H1 (cell line): ENCODE data around the gene NPHP4. TPM values are rescaled to one million over a fixed set of nuclear protein-coding genes. Genes with fewer than 3 reads are reported as not detected.

Experiments used
- CTCF ChIA-PET: fragments of 300-600 bp; sonication (Branson Sonifier 250); formaldehyde crosslinking; loops from one replicate; lab custom pipeline; 2021; ENCODE audit not compliant: partially characterized antibody; lab: Charles Lee
- POLR2A ChIA-PET: fragments of 300-600 bp; sonication (Branson Sonifier 250); formaldehyde crosslinking; loops from one replicate; lab custom pipeline; 2021; ENCODE audit warnings: inconsistent platforms; ENCODE audit not compliant: partially characterized antibody; lab: Charles Lee
- DNase-seq, 2 experiments: peaks; one replicate each; pipeline versions ENCODE4 v3.0.0 to v3.0.0-alpha.2; 2010 to 2022; ENCODE audit warnings: low spot score in 2 of 2, low read depth in 1 of 2, mixed read lengths in 1 of 2
- FAIRE-seq: peaks from 2 replicates; lab custom pipeline; 2011; peaks lifted over from hg19 to GRCh38; lab: Jason Lieb, UNC
- H2AFZ ChIP-seq: 2 replicates; pipeline ENCODE4 v1.8.1; 2012; ENCODE audit warnings: low read length, inconsistent platforms
- H2AK5ac ChIP-seq: 2 replicates; pipeline ENCODE4 v1.6.1; 2013; ENCODE audit warnings: low read depth, low read length
- H2BK120ac ChIP-seq: replicated peaks from 2 replicates; pipeline ENCODE3; 2013; ENCODE audit warnings: low read depth, low read length, inconsistent platforms
- H2BK12ac ChIP-seq: 2 replicates; pipeline ENCODE4 v1.6.1; 2013; ENCODE audit warnings: low read depth, low read length
- H2BK15ac ChIP-seq: 2 replicates; pipeline ENCODE4 v1.6.1; 2013; ENCODE audit warnings: low read length
- H2BK20ac ChIP-seq: 2 replicates; pipeline ENCODE4 v1.6.1; 2013; ENCODE audit warnings: low read length
- H2BK5ac ChIP-seq: 2 replicates; pipeline ENCODE4 v1.6.1; 2013; ENCODE audit warnings: low read depth, low read length
- H3K14ac ChIP-seq: 2 replicates; pipeline ENCODE4 v1.6.1; 2013; ENCODE audit warnings: inconsistent platforms; ENCODE audit not compliant: insufficient read length
- H3K18ac ChIP-seq: 2 replicates; pipeline ENCODE4 v1.6.1; 2013; ENCODE audit warnings: low read length; ENCODE audit errors: extremely low read depth
- H3K23ac ChIP-seq: 2 replicates; pipeline ENCODE4 v1.6.1; 2013; ENCODE audit warnings: inconsistent platforms; ENCODE audit not compliant: insufficient read length
- H3K23me2 ChIP-seq: 2 replicates; pipeline ENCODE4 v1.6.1; 2013; ENCODE audit warnings: low read depth, low read length
- H3K27ac ChIP-seq: 2 replicates; pipeline ENCODE4 v1.6.1; 2011; ENCODE audit warnings: low read depth, low read length, inconsistent platforms
- H3K27me3 ChIP-seq, 4 experiments: replicated peaks in 1 of 4; 1 replicate in 1 of 4; 2 replicates in 3 of 4; pipeline versions ENCODE4 v1.6.1 to v1.8.1; 2011 to 2013; ENCODE audit warnings: low read length in 3 of 4, mild to moderate bottlenecking in 3 of 4, inconsistent platforms in 2 of 4, mixed read lengths in 2 of 4, moderate library complexity in 1 of 4; ENCODE audit not compliant: control insufficient read depth in 3 of 4, insufficient read depth in 3 of 4; ENCODE audit errors: extremely low read depth in 1 of 4
- H3K36me3 ChIP-seq, 4 experiments: 2 replicates each; pipeline versions ENCODE4 v1.6.1 to v1.8.1; 2011 to 2013; ENCODE audit warnings: mild to moderate bottlenecking in 4 of 4, low read length in 3 of 4, moderate library complexity in 2 of 4, control low read depth in 1 of 4, inconsistent platforms in 1 of 4; ENCODE audit not compliant: insufficient read depth in 4 of 4, control insufficient read depth in 2 of 4
- H3K4ac ChIP-seq: replicated peaks from 2 replicates; pipeline ENCODE3; 2013; ENCODE audit warnings: low read length, low read depth, mixed read lengths, inconsistent platforms; ENCODE audit not compliant: insufficient read length
- H3K4me1 ChIP-seq, 4 experiments: replicated peaks in 1 of 4; 1 replicate in 1 of 4; 2 replicates in 3 of 4; pipeline versions ENCODE4 v1.6.1 to v1.8.1; 2011 to 2013; ENCODE audit warnings: low read length in 3 of 4, inconsistent platforms in 2 of 4, mixed read lengths in 1 of 4; ENCODE audit not compliant: insufficient read depth in 4 of 4, control insufficient read depth in 3 of 4
- H3K4me2 ChIP-seq, 2 experiments: 2 replicates each; pipeline versions ENCODE4 v1.6.1 to v1.8.1; 2011 to 2013; ENCODE audit warnings: low read depth in 2 of 2, low read length in 2 of 2, control low read depth in 1 of 2, inconsistent platforms in 1 of 2, mild to moderate bottlenecking in 1 of 2; ENCODE audit not compliant: insufficient read depth in 1 of 2
- H3K4me3 ChIP-seq, 4 experiments: fragments of 200-600, 300-600 bp in 1 of 4; sonication (generic), shearing (Covaris generic), sonication (Bioruptor Twin) in 1 of 4; 2 replicates each; pipeline versions ENCODE4 v1.5.1 to v1.8.1; 2011 to 2016; ENCODE audit warnings: low read length in 4 of 4, low read depth in 3 of 4, control low read depth in 2 of 4, inconsistent platforms in 2 of 4, mild to moderate bottlenecking in 2 of 4, mixed read lengths in 1 of 4, moderate library complexity in 1 of 4; ENCODE audit not compliant: insufficient read depth in 2 of 4; ENCODE audit errors: extremely low read depth in 1 of 4
- H3K56ac ChIP-seq: replicated peaks from 2 replicates; pipeline ENCODE3; 2013; ENCODE audit warnings: low read depth, mild to moderate bottlenecking, mixed read lengths, low read length, inconsistent platforms; ENCODE audit not compliant: insufficient read length
- H3K79me1 ChIP-seq: 2 replicates; pipeline ENCODE4 v1.6.1; 2013; ENCODE audit warnings: low read depth, low read length, control low read depth
- H3K79me2 ChIP-seq, 2 experiments: 2 replicates each; pipeline versions ENCODE4 v1.6.1 to v1.8.1; 2012 to 2013; ENCODE audit warnings: low read length in 2 of 2, mild to moderate bottlenecking in 2 of 2, inconsistent platforms in 1 of 2; ENCODE audit not compliant: insufficient read depth in 2 of 2, control insufficient read depth in 1 of 2
- H3K9ac ChIP-seq, 4 experiments: replicated peaks in 1 of 4; 1 replicate in 1 of 4; 2 replicates in 3 of 4; pipeline versions ENCODE4 v1.6.1 to v1.8.1; 2011 to 2013; ENCODE audit warnings: low read depth in 3 of 4, low read length in 3 of 4, control low read depth in 2 of 4, mild to moderate bottlenecking in 2 of 4, moderate library complexity in 2 of 4, inconsistent platforms in 1 of 4; ENCODE audit errors: extremely low read depth in 1 of 4
- H3K9me3 ChIP-seq, 2 experiments: 2 replicates each; pipeline versions ENCODE4 v1.6.1 to v1.8.1; 2012 to 2013; ENCODE audit warnings: mild to moderate bottlenecking in 2 of 2, moderate library complexity in 2 of 2, control low read depth in 1 of 2, inconsistent platforms in 1 of 2, low read depth in 1 of 2, low read length in 1 of 2, mixed read lengths in 1 of 2; ENCODE audit not compliant: insufficient read depth in 2 of 2
- H4K20me1 ChIP-seq, 2 experiments: replicated peaks in 1 of 2; 2 replicates each; pipeline versions ENCODE3 to v1.8.1; 2011 to 2013; ENCODE audit warnings: inconsistent platforms in 2 of 2, low read length in 2 of 2, mild to moderate bottlenecking in 1 of 2; ENCODE audit not compliant: insufficient read depth in 2 of 2, control insufficient read depth in 1 of 2
- H4K5ac ChIP-seq: 2 replicates; pipeline ENCODE4 v1.6.1; 2013; ENCODE audit warnings: low read length, low read depth, mixed read lengths, inconsistent platforms; ENCODE audit not compliant: insufficient read length
- H4K8ac ChIP-seq: 2 replicates; pipeline ENCODE4 v1.8.0; 2013; ENCODE audit warnings: mild to moderate bottlenecking, moderate library complexity, low read length, inconsistent platforms; ENCODE audit not compliant: insufficient read depth; ENCODE audit errors: extremely low read depth
- H4K91ac ChIP-seq: replicated peaks from 2 replicates; pipeline ENCODE3; 2013; ENCODE audit warnings: low read length, mixed read lengths, inconsistent platforms; ENCODE audit not compliant: insufficient read length
- ASH2L ChIP-seq: fragments of 200-600, 300-600 bp; sonication (generic); IDR thresholded peaks from one replicate; pipeline ENCODE4 v1.7.1; 2017; ENCODE audit warnings: low read length
- BCL11A ChIP-seq, 2 experiments: IDR thresholded peaks; one replicate each; pipeline ENCODE4 v1.6.1; 2011; ENCODE audit warnings: low read depth in 2 of 2, low read length in 2 of 2, mild to moderate bottlenecking in 2 of 2
- CBX5 ChIP-seq: fragments of 300-800, 300-1000 bp; sonication (generic); IDR thresholded peaks from 2 replicates; pipeline ENCODE4 v1.7.1; 2016; ENCODE audit warnings: antibody characterized with exemption, low read length, low read depth
- CBX8 ChIP-seq: fragments of 300-800, 300-1000 bp; sonication (generic); IDR thresholded peaks from 2 replicates; pipeline ENCODE4 v1.7.1; 2016; ENCODE audit warnings: low read depth, low read length, borderline replicate concordance
- CHD1 ChIP-seq: IDR thresholded peaks from 2 replicates; pipeline ENCODE4 v1.6.1; 2012; ENCODE audit warnings: low read depth, low read length, improper control_type of control experiment
- EP300 ChIP-seq, 2 experiments: IDR thresholded peaks; 1 replicate in 1 of 2; 2 replicates in 1 of 2; pipeline ENCODE4 v1.6.1; 2011 to 2012; ENCODE audit warnings: low read depth in 2 of 2, low read length in 2 of 2, mild to moderate bottlenecking in 2 of 2, borderline replicate concordance in 1 of 2, inconsistent platforms in 1 of 2, moderate library complexity in 1 of 2
- KDM5A ChIP-seq: fragments of 200-600 bp; IDR thresholded peaks from 2 replicates; pipeline ENCODE4 v1.7.1; 2012; ENCODE audit warnings: mild to moderate bottlenecking, low read length, inconsistent platforms, mixed read lengths
- POLR2A ChIP-seq, 2 experiments: IDR thresholded peaks; 1 replicate in 1 of 2; 2 replicates in 1 of 2; pipeline ENCODE4 v1.6.1; 2011; ENCODE audit warnings: low read depth in 2 of 2, low read length in 2 of 2, mild to moderate bottlenecking in 2 of 2; ENCODE audit errors: control extremely low read depth in 1 of 2
- POLR2AphosphoS5 ChIP-seq: IDR thresholded peaks from 2 replicates; pipeline ENCODE4 v1.6.1; 2011; ENCODE audit warnings: low read depth, low read length
- RAD21 ChIP-seq, 2 experiments: IDR thresholded peaks in 1 of 2; conservative IDR thresholded peaks in 1 of 2; 2 replicates each; pipeline ENCODE4 v1.6.1; 2011; ENCODE audit warnings: low read depth in 2 of 2, low read length in 2 of 2, improper control_type of control experiment in 1 of 2, inconsistent platforms in 1 of 2, mild to moderate bottlenecking in 1 of 2, moderate library complexity in 1 of 2
- RBBP5 ChIP-seq: IDR thresholded peaks from 2 replicates; pipeline ENCODE4 v1.7.1; 2012; ENCODE audit warnings: low read depth, mild to moderate bottlenecking, inconsistent platforms, low read length, moderate library complexity, borderline replicate concordance
- RXRA ChIP-seq: IDR thresholded peaks from 2 replicates; pipeline ENCODE4 v1.6.1; 2011; ENCODE audit warnings: low read depth, mild to moderate bottlenecking, low read length, moderate library complexity; ENCODE audit not compliant: insufficient read depth
- TAF7 ChIP-seq: optimal IDR thresholded peaks from 2 replicates; pipeline ENCODE3; 2011; ENCODE audit warnings: low read depth, mild to moderate bottlenecking, inconsistent platforms, low read length, moderate library complexity, borderline replicate concordance
- WGBS, 2 experiments: shearing (Covaris generic) in 1 of 2; methylation state at CpG; one replicate each; pipeline versions ENCODE4 v1.1.6 to v1.1.7; 2013 to 2015; ENCODE audit warnings: low lambda C conversion rate in 2 of 2, mixed read lengths in 2 of 2, inconsistent platforms in 1 of 2, low coverage in 1 of 2, missing lambda C conversion rate in 1 of 2; ENCODE audit not compliant: insufficient replicate concordance in 2 of 2, insufficient coverage in 1 of 2, insufficient read length in 1 of 2; ENCODE audit errors: extremely low coverage in 1 of 2, missing lambda C conversion rate in 1 of 2; 5-methylcytosine and 5-hydroxymethylcytosine counted together
- polyA plus RNA-seq, 7 experiments: library from polyadenylated mRNA; depleted of rRNA in 3 of 7; stranded (reverse) in 5 of 7; unstranded in 2 of 7; fragments of >200 nt in 5 of 7; fragments of 200-250 nt in 2 of 7; gene quantifications; 1 replicate in 5 of 7; 2 replicates in 1 of 7; 4 replicates in 1 of 7; pipeline versions ENCODE4 v1.2.1 to v1.2.3, GENCODE V29; 2011 to 2013; ENCODE audit warnings: missing spikeins in 2 of 7, mixed read lengths in 2 of 7
- total RNA-seq: library from RNA; stranded (reverse); fragmentation: NEBNext Ultra II Directional; extraction: Animal tissue kit (Norgen Biotek cat#: 25700); gene quantifications from 2 replicates; pipeline ENCODE4 v1.2.1, GENCODE V29; 2021

NPHP4 gene
- total and polyA plus RNA-seq, 2 of the 8 experiments (the other 6 are each of a cell fraction or from before 2014, with no cell fraction given), result 5.8 to 14.0 TPM

GRCh38 chr1:5959667-5960230, 32.5 kb downstream of the NPHP4 start:
- H2BK15ac ChIP-seq, result no peak overlapping the region
- no peaks in the 10 kb centered on the region for H3K9me3 ChIP-seq
- no peak overlapping the region for H3K9ac ChIP-seq
- WGBS, 2 experiments, result 91% methylated on average over 9 of the region's 9 CpGs; no CpG with 5 or more reads in 1 of the 2 experiments
- ChIA-PET CTCF (interaction anchor here (1.0 to 1.3 kb wide), 4 partner anchors 11 to 450 kb away, joined by 3 to 5 read pairs (median 3); no protein-coding TSS in a partner anchor), POLR2A (no interaction called here)
- no peaks in the 10 kb centered on the region for H3K27me3 ChIP-seq
- no peak overlapping the region for H4K8ac ChIP-seq
- no peak overlapping the region for H2BK20ac ChIP-seq
- H2BK12ac ChIP-seq, result no peak overlapping the region
- H2BK5ac ChIP-seq, result no peak overlapping the region
- no peak for FAIRE-seq
- no peak overlapping the region for H3K23ac ChIP-seq
- H2BK120ac ChIP-seq, result no peak overlapping the region
- H4K5ac ChIP-seq, result no peak overlapping the region
- no peak overlapping the region for H3K4ac ChIP-seq
- no peaks in the 10 kb centered on the region for H4K20me1 ChIP-seq
- DNase-seq, result no peak
- TF ChIP-seq ASH2L (no peak), RBBP5 (no peak), TAF7 (no peak), BCL11A (IDR thresholded peaks at IDR 0.05; ENCODE audit: low read depth in 2 of 2, low read length in 2 of 2) (no peak), EP300 (IDR thresholded peaks at IDR 0.05; ENCODE audit: borderline replicate concordance in 1 of 2, low read depth in 2 of 2, low read length in 2 of 2) (no peak), POLR2AphosphoS5 (no peak), CBX8 (no peak), CHD1 (no peak), RXRA (no peak), KDM5A (no peak), CBX5 (no peak), RAD21 (IDR thresholded peaks at IDR 0.05 in 1 of 2, conservative IDR thresholded peaks at IDR 0.05 in 1 of 2; ENCODE audit: low read depth in 2 of 2, low read length in 2 of 2) (no peak), POLR2A (IDR thresholded peaks at IDR 0.05; ENCODE audit: control extremely low read depth in 1 of 2, low read depth in 2 of 2, low read length in 2 of 2) (no peak)
- H3K36me3 ChIP-seq, result peaks cover 0 to 11% (median 0%) of the 10 kb centered on the region in 4 experiments; a peak in 3 of 8 replicates
- no peaks in the 10 kb centered on the region for H3K79me1 ChIP-seq
- no peak overlapping the region for H3K4me3 ChIP-seq
- no peak overlapping the region for H3K14ac ChIP-seq
- H4K91ac ChIP-seq, result no peak overlapping the region
- H3K4me2 ChIP-seq, result no peak overlapping the region
- H2AFZ ChIP-seq, result no peak overlapping the region
- no peak overlapping the region for H2AK5ac ChIP-seq
- no peaks in the 10 kb centered on the region for H3K4me1 ChIP-seq
- no peaks in the 10 kb centered on the region for H3K79me2 ChIP-seq
- H3K18ac ChIP-seq, result no peak overlapping the region
- H3K23me2 ChIP-seq, result no peaks in the 10 kb centered on the region
- H3K56ac ChIP-seq, result no peak overlapping the region
- no peak overlapping the region for H3K27ac ChIP-seq
